IMR-90 (cell line): ENCODE results near the gene NKTR. TPM values are rescaled to one million over a fixed set of nuclear protein-coding genes. Genes with fewer than 3 reads are reported as not detected.

Experiments used
- ATAC-seq: fragments of 200-7000 bp; cut with Tn5 transposase; 2 replicates; pipeline ENCODE4 v1.9.1; 2020; ENCODE audit warnings: low read depth, mild to moderate bottlenecking, moderate library complexity
- BruUV-seq: library from RNA; stranded (reverse); fragments of 400-500 nt; replicated peaks from 2 replicates; lab custom pipeline; 2021; lab: Mats Ljungman, UMichigan
- CTCF ChIA-PET: fragments of 300-600 bp; formaldehyde crosslinking; extraction: SDS; loops from one replicate; lab custom pipeline; 2021; ENCODE audit warnings: antibody characterized with exemption; lab: Yijun Ruan, JAX
- POLR2A ChIA-PET: fragments of 300-600 bp; sonication (Branson Sonifier 250); formaldehyde crosslinking; loops from one replicate; lab custom pipeline; 2022; ENCODE audit warnings: antibody characterized with exemption; ENCODE audit not compliant: unreplicated experiment; lab: Charles Lee
- DNase-seq: peaks from one replicate; pipeline ENCODE4 v3.0.0; 2013
- H2AFZ ChIP-seq: replicated peaks from 2 replicates; pipeline ENCODE3; 2013; ENCODE audit warnings: low read length, mild to moderate bottlenecking; ENCODE audit not compliant: poor library complexity
- H2AK5ac ChIP-seq: 2 replicates; pipeline ENCODE4 v1.6.1; 2013; ENCODE audit warnings: low read depth, low read length, inconsistent platforms
- H2AK9ac ChIP-seq: replicated peaks from 2 replicates; pipeline ENCODE3; 2013; ENCODE audit warnings: mild to moderate bottlenecking, low read depth, low read length, moderate library complexity; ENCODE audit not compliant: poor library complexity
- H2BK120ac ChIP-seq: 2 replicates; pipeline ENCODE4 v1.6.1; 2013; ENCODE audit warnings: low read depth, low read length, inconsistent platforms
- H2BK15ac ChIP-seq: 3 replicates; pipeline ENCODE4 v1.6.1; 2013; ENCODE audit warnings: low read depth, low read length, inconsistent platforms
- H2BK20ac ChIP-seq: 2 replicates; pipeline ENCODE4 v1.6.1; 2013; ENCODE audit warnings: low read depth, mild to moderate bottlenecking, inconsistent platforms, low read length, moderate library complexity
- H2BK5ac ChIP-seq: 2 replicates; pipeline ENCODE4 v1.6.1; 2013; ENCODE audit warnings: mild to moderate bottlenecking, low read depth, low read length, inconsistent platforms; ENCODE audit not compliant: poor library complexity, severe bottlenecking
- H3K14ac ChIP-seq: replicated peaks from 2 replicates; pipeline ENCODE4 v1.6.1; 2013; ENCODE audit warnings: low read depth, low read length, inconsistent platforms
- H3K18ac ChIP-seq: 2 replicates; pipeline ENCODE4 v1.6.1; 2013; ENCODE audit warnings: low read depth, low read length, control low read depth
- H3K23ac ChIP-seq: 2 replicates; pipeline ENCODE4 v1.6.1; 2013; ENCODE audit warnings: low read depth, low read length, inconsistent platforms
- H3K27ac ChIP-seq: 2 replicates; pipeline ENCODE4 v1.5.1; 2013; ENCODE audit warnings: mild to moderate bottlenecking, control low read depth, low read length; ENCODE audit not compliant: insufficient read depth
- H3K27me3 ChIP-seq: 2 replicates; pipeline ENCODE4 v1.6.1; 2013; ENCODE audit warnings: low read length; ENCODE audit not compliant: control insufficient read depth, insufficient read depth
- H3K36me3 ChIP-seq: 2 replicates; pipeline ENCODE4 v1.6.1; 2013; ENCODE audit warnings: low read length, mixed read lengths; ENCODE audit not compliant: control insufficient read depth, insufficient read depth
- H3K4ac ChIP-seq: 2 replicates; pipeline ENCODE4 v1.6.1; 2013; ENCODE audit warnings: low read depth, low read length, inconsistent platforms
- H3K4me1 ChIP-seq: 2 replicates; pipeline ENCODE4 v1.6.1; 2013; ENCODE audit warnings: low read length, mixed read lengths; ENCODE audit not compliant: control insufficient read depth, insufficient read depth
- H3K4me2 ChIP-seq: 2 replicates; pipeline ENCODE4 v1.6.1; 2013; ENCODE audit warnings: low read depth, mild to moderate bottlenecking, control low read depth, low read length, moderate library complexity
- H3K4me3 ChIP-seq: 2 replicates; pipeline ENCODE4 v1.5.1; 2013; ENCODE audit warnings: low read depth, mild to moderate bottlenecking, control low read depth, low read length, moderate library complexity; ENCODE audit not compliant: insufficient read depth
- H3K56ac ChIP-seq: 2 replicates; pipeline ENCODE4 v1.6.1; 2013; ENCODE audit warnings: low read length, inconsistent platforms; ENCODE audit not compliant: insufficient read depth; ENCODE audit errors: extremely low read depth
- H3K79me1 ChIP-seq, 2 experiments: 2 replicates each; pipeline ENCODE4 v1.6.1; 2013; ENCODE audit warnings: low read length in 2 of 2, inconsistent platforms in 1 of 2, low read depth in 1 of 2
- H3K9ac ChIP-seq: 2 replicates; pipeline ENCODE4 v1.6.1; 2013; ENCODE audit warnings: low read depth, low read length, control low read depth
- H3K9me1 ChIP-seq: 2 replicates; pipeline ENCODE4 v1.6.1; 2013; ENCODE audit warnings: low read length, inconsistent platforms; ENCODE audit not compliant: insufficient read depth
- H3K9me3 ChIP-seq: 2 replicates; pipeline ENCODE4 v1.6.1; 2013; ENCODE audit warnings: low read length; ENCODE audit not compliant: control insufficient read depth, insufficient read depth
- H4K20me1 ChIP-seq: 2 replicates; pipeline ENCODE4 v1.6.1; 2013; ENCODE audit warnings: low read length, inconsistent platforms; ENCODE audit not compliant: insufficient read depth
- H4K5ac ChIP-seq: 2 replicates; pipeline ENCODE4 v1.6.1; 2013; ENCODE audit warnings: mild to moderate bottlenecking, low read depth, low read length, control low read depth
- H4K8ac ChIP-seq, 2 experiments: 2 replicates each; pipeline ENCODE4 v1.6.1; 2013; ENCODE audit warnings: low read depth in 2 of 2, low read length in 2 of 2, control low read depth in 1 of 2, inconsistent platforms in 1 of 2
- H4K91ac ChIP-seq: 2 replicates; pipeline ENCODE4 v1.6.1; 2013; ENCODE audit warnings: low read depth, low read length, inconsistent platforms; ENCODE audit not compliant: insufficient read depth
- CEBPB ChIP-seq: IDR thresholded peaks from 2 replicates; pipeline ENCODE4 v1.6.1; 2012; ENCODE audit warnings: low read depth, low read length, improper control_type of control experiment
- FOS ChIP-seq: fragments of 150-350 bp; IDR thresholded peaks from 2 replicates; pipeline ENCODE4 v1.6.1; 2016; ENCODE audit warnings: low read depth, low read length
- MAFK ChIP-seq: IDR thresholded peaks from 2 replicates; pipeline ENCODE4 v1.6.1; 2012; ENCODE audit warnings: low read depth, low read length, improper control_type of control experiment
- MXI1 ChIP-seq: IDR thresholded peaks from 2 replicates; pipeline ENCODE4 v1.6.1; 2012; ENCODE audit warnings: low read depth, mild to moderate bottlenecking, low read length, moderate library complexity, borderline replicate concordance
- NFE2L2 ChIP-seq: fragments of 150-350 bp; IDR thresholded peaks from 2 replicates; pipeline ENCODE4 v1.6.1; 2016; ENCODE audit warnings: low read depth, mild to moderate bottlenecking, low read length
- POLR2A ChIP-seq: IDR thresholded peaks from 2 replicates; pipeline ENCODE4 v1.6.1; 2012; ENCODE audit warnings: mild to moderate bottlenecking, low read depth, low read length
- RAD21 ChIP-seq: IDR thresholded peaks from 2 replicates; pipeline ENCODE4 v1.6.1; 2012; ENCODE audit warnings: low read length, improper control_type of control experiment
- USF2 ChIP-seq: fragments of 150-350 bp; IDR thresholded peaks from 2 replicates; pipeline ENCODE4 v1.6.1; 2017; ENCODE audit warnings: mild to moderate bottlenecking, antibody characterized with exemption, low read length, low read depth
- WGBS, 2 experiments: methylation state at CpG; one replicate each; pipeline versions ENCODE4 v1.1.5 to v1.1.7; 2013; ENCODE audit warnings: missing lambda C conversion rate in 2 of 2; ENCODE audit not compliant: insufficient read length in 1 of 2; ENCODE audit errors: extremely low coverage in 2 of 2; 5-methylcytosine and 5-hydroxymethylcytosine counted together
- dilution Hi-C: fragments of 300-500 bp; cut with HindIII; formaldehyde crosslinking; loops from one replicate; pipeline ENCODE4 v1.14.3; 2018; ENCODE audit warnings: low sequenced_read_pairs; ENCODE audit not compliant: unreplicated experiment
- in situ Hi-C: fragments of 300-500 bp; cut with MboI; formaldehyde crosslinking; loops from 3 replicates; pipeline ENCODE4 v1.14.3; 2019; ENCODE audit warnings: low sequenced_read_pairs, inconsistent platforms, mixed read lengths
- intact Hi-C: fragments of 100-400 bp; cut with micrococcal nuclease; formaldehyde crosslinking; loops from 2 replicates; pipeline ENCODE4 v1.10.0; 2022
- polyA plus RNA-seq, 3 experiments: library from polyadenylated mRNA; depleted of rRNA; stranded (reverse); fragments of >200 nt; gene quantifications; 2 replicates each; pipeline ENCODE4 v1.2.3, GENCODE V29; 2012; ENCODE audit warnings: low replicate concordance in 1 of 3
- total RNA-seq: library from RNA; depleted of rRNA; stranded (reverse); fragments of >200 nt; gene quantifications from 2 replicates; pipeline ENCODE4 v1.2.3, GENCODE V29; 2012
- TF ChIP-seq, protein P1 (sequence below): conservative IDR thresholded peaks from 2 replicates; pipeline ENCODE4 v1.5.1; 2012; ENCODE audit warnings: mild to moderate bottlenecking, low read depth, low read length, improper control_type of control experiment

NKTR gene
- total and polyA plus RNA-seq, 2 of the 4 experiments (the other 2 are of a cell fraction): 24.0 to 30.7 TPM

DNA sequence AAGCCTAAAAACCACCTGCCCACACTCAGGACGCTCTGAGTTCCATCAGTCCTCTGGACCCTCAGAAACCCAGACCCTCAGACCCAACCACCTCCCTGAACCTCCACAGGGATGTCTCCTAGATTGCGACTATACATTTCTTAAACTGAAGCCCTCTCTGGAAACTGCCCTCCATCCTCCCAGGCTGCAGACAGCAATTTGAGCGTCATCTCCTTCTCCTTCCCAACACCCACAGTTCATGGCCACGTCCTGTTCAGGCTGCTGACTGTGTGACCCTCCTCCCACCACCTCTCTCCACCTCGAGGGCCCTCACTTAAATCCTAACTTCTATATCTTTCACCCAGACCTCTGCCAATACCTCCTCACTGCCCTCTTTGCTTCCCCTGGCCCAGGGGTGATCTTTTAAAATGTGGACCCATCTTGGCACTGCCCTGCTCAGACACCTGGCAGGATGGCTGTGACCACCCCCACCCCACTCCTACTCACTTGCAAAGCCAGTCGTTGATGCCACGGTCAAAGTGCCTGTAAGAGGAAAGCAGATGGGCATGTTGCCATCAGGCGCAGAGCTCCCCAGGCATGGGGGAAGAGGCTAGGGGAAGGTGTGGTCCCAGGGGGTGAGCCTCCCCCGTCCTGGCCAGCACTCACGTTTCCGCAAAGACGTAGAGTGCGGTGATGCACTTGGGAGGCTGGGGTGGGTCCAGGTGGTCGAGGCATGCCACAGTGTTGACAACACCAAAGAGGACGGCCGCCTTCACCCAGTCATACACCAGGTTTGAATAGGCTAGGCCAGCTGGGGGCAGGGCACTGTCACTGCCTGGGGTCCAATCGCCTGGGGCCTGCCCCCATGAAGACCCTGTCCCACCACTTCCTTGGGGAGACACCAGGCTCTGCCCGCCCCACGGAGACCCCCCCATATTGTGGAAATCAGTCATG is 96.1 kb downstream of the NKTR start (continued):
- no peak for TF ChIP-seq USF2

DNA sequence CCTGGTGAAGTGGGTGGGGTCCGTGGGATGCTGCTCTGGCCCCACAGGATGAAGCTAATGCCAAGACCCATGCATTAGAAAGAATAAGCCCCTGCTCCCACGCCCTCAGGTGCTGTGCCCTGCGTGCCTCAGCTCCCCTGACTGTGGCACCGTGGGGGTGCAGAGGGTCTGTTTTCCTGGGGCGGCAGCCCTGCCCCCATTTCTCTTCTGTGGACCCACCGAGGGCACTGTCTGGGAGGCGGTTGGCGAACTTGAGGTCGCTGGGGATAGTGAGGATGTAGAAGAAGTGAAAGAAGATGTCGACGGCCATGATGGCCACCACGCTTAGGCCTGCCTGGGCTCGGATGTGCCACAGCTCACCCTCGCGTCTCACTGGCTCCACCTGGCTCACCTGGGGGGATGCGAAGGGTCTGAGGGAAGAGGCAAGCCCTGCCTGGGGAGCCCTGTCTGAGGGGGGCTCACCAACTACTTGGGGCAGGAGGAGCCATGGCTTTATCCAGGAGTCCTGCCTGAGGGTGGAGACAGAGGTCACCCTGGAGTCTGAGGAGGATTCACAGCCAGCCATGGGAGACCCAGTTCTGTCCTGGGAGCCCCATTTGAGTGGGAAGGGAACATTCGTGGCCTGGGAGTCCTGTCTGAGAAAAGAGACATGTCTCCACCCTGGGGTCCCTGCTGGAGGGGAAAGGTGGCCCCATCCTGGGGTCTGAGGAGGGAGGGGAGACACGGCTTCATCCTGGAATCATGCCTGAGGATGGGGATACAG is 97.0 kb downstream of the NKTR start:
- H3K79me1 ChIP-seq: no peaks in the 10 kb centered on the region
- TF ChIP-seq POLR2A (no peak), MXI1 (no peak), NFE2L2 (no peak), RAD21 (no peak), FOS (no peak), MAFK (no peak), CEBPB (no peak)
- TF ChIP-seq, protein P1, sequence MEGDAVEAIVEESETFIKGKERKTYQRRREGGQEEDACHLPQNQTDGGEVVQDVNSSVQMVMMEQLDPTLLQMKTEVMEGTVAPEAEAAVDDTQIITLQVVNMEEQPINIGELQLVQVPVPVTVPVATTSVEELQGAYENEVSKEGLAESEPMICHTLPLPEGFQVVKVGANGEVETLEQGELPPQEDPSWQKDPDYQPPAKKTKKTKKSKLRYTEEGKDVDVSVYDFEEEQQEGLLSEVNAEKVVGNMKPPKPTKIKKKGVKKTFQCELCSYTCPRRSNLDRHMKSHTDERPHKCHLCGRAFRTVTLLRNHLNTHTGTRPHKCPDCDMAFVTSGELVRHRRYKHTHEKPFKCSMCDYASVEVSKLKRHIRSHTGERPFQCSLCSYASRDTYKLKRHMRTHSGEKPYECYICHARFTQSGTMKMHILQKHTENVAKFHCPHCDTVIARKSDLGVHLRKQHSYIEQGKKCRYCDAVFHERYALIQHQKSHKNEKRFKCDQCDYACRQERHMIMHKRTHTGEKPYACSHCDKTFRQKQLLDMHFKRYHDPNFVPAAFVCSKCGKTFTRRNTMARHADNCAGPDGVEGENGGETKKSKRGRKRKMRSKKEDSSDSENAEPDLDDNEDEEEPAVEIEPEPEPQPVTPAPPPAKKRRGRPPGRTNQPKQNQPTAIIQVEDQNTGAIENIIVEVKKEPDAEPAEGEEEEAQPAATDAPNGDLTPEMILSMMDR: no peak
- H4K8ac ChIP-seq: no peak overlapping the region
- H3K9me1 ChIP-seq: no peaks in the 10 kb centered on the region; the same call in 1 of the 2 replicates
- H4K20me1 ChIP-seq: no peaks in the 10 kb centered on the region; the same call in 1 of the 2 replicates
- intact Hi-C loops: no loop called here
- peaks cover 49% of the 10 kb centered on the region; the same call in 1 of the 2 replicates for H3K27me3 ChIP-seq
- H4K5ac ChIP-seq: no peak overlapping the region
- no peaks in the 10 kb centered on the region for H3K4me1 ChIP-seq
- no peak overlapping the region for H3K18ac ChIP-seq
- no peak overlapping the region for H3K14ac ChIP-seq
- no peak overlapping the region for H3K4me2 ChIP-seq
- H3K4ac ChIP-seq: no peak overlapping the region
- no peaks in the 10 kb centered on the region for H3K9me3 ChIP-seq
- H3K23ac ChIP-seq: no peak overlapping the region
- dilution Hi-C loops: no loop called here
- H2AK5ac ChIP-seq: no peak overlapping the region
- H3K9ac ChIP-seq: no peak overlapping the region
- 61% methylated on average over 6 of the region's 18 CpGs; no CpG with 5 or more reads in 1 of the 2 experiments for WGBS, 2 experiments
- H3K4me3 ChIP-seq: no peak overlapping the region
- no peak overlapping the region for H2BK20ac ChIP-seq
- no peak overlapping the region for H3K27ac ChIP-seq
- no peak overlapping the region for H2BK120ac ChIP-seq
- ATAC-seq: no peak
- H2AK9ac ChIP-seq: no peak overlapping the region
- no peak overlapping the region for H2BK15ac ChIP-seq
- no peak overlapping the region for H3K56ac ChIP-seq
- no peak overlapping the region for H2AFZ ChIP-seq
- BruUV-seq: no TSS peak
- no peaks in the 10 kb centered on the region for H3K36me3 ChIP-seq
- no peak overlapping the region for H2BK5ac ChIP-seq
- ChIA-PET CTCF (no interaction called here), POLR2A (no interaction called here)
- no peak for DNase-seq
- H4K91ac ChIP-seq: no peak overlapping the region
- in situ Hi-C loops: no loop called here
